Neuronal stem cell (in vitro differentiated cells): ENCODE data around the gene TBC1D4.
"Not testable (repeated sequence)": the region's sequence is repeated elsewhere in the genome, so short reads cannot be mapped to it uniquely, and the experiment has no call there.

ENCODE experiments used
- DNase-seq: peaks from one replicate; pipeline ENCODE4 v3.0.0-alpha.2; 2013; ENCODE audit warnings: low spot score
- H2AFZ ChIP-seq: one replicate; pipeline ENCODE4 v1.6.1; 2013; ENCODE audit warnings: mild to moderate bottlenecking, low read length, inconsistent platforms
- H2AK5ac ChIP-seq: 2 replicates; pipeline ENCODE4 v1.6.1; 2013; ENCODE audit warnings: low read depth, mild to moderate bottlenecking, inconsistent platforms, low read length, moderate library complexity, mixed read lengths
- H2BK120ac ChIP-seq: 2 replicates; pipeline ENCODE4 v1.6.1; 2013; ENCODE audit warnings: low read depth, mild to moderate bottlenecking, inconsistent platforms, low read length, moderate library complexity, mixed read lengths
- H2BK12ac ChIP-seq: one replicate; pipeline ENCODE4 v1.6.1; 2013; ENCODE audit warnings: low read length, inconsistent platforms
- H2BK15ac ChIP-seq: 2 replicates; pipeline ENCODE4 v1.6.1; 2013; ENCODE audit warnings: mild to moderate bottlenecking, low read length, inconsistent platforms, mixed read lengths
- H2BK5ac ChIP-seq: one replicate; pipeline ENCODE4 v1.6.1; 2013; ENCODE audit warnings: inconsistent platforms, mild to moderate bottlenecking, low read length, moderate library complexity
- H3K14ac ChIP-seq: one replicate; pipeline ENCODE4 v1.6.1; 2013; ENCODE audit warnings: low read length, inconsistent platforms
- H3K18ac ChIP-seq: 2 replicates; pipeline ENCODE4 v1.6.1; 2013; ENCODE audit warnings: low read length, inconsistent platforms
- H3K23ac ChIP-seq: 2 replicates; pipeline ENCODE4 v1.6.1; 2013; ENCODE audit warnings: low read depth, mild to moderate bottlenecking, mixed read lengths, low read length, inconsistent platforms; ENCODE audit not compliant: poor library complexity
- H3K27ac ChIP-seq: replicated peaks from 3 replicates; pipeline ENCODE4 v1.5.1; 2013; ENCODE audit warnings: low read length, inconsistent platforms
- H3K27me3 ChIP-seq, 3 experiments: 2 replicates each; pipeline ENCODE4 v1.6.1; 2013; ENCODE audit warnings: low read length in 3 of 3, mild to moderate bottlenecking in 2 of 3, inconsistent platforms in 1 of 3, low read depth in 1 of 3, mixed read lengths in 1 of 3, moderate library complexity in 1 of 3; ENCODE audit not compliant: control insufficient read depth in 3 of 3, insufficient read depth in 3 of 3
- H3K36me3 ChIP-seq, 2 donors: replicated peaks in 1 of 2; 2 replicates each; pipeline ENCODE4 v1.6.1; 2013; ENCODE audit warnings: low read length in 2 of 2; ENCODE audit not compliant: control insufficient read depth in 2 of 2, insufficient read depth in 2 of 2
- H3K4ac ChIP-seq: 2 replicates; pipeline ENCODE4 v1.6.1; 2013; ENCODE audit warnings: inconsistent platforms, mild to moderate bottlenecking, low read length, moderate library complexity
- H3K4me1 ChIP-seq, 2 donors: 1 replicate in 1 of 2; 2 replicates in 1 of 2; pipeline ENCODE4 v1.6.1; 2013; ENCODE audit warnings: low read length in 2 of 2, low read depth in 1 of 2; ENCODE audit not compliant: control insufficient read depth in 2 of 2, insufficient read depth in 1 of 2
- H3K4me2 ChIP-seq: one replicate; pipeline ENCODE4 v1.6.1; 2013; ENCODE audit warnings: mild to moderate bottlenecking, low read length, inconsistent platforms; ENCODE audit not compliant: insufficient read depth, poor library complexity, severe bottlenecking
- H3K4me3 ChIP-seq, 2 donors: 2 replicates each; pipeline ENCODE4 v1.5.1; 2013; ENCODE audit warnings: low read length in 2 of 2, mild to moderate bottlenecking in 2 of 2, inconsistent platforms in 1 of 2, moderate library complexity in 1 of 2
- H3K79me1 ChIP-seq: one replicate; pipeline ENCODE4 v1.6.1; 2013; ENCODE audit warnings: low read depth, mild to moderate bottlenecking, inconsistent platforms, low read length, moderate library complexity
- H3K9ac ChIP-seq: one replicate; pipeline ENCODE4 v1.6.1; 2013; ENCODE audit warnings: mild to moderate bottlenecking, low read depth, low read length, inconsistent platforms; ENCODE audit not compliant: poor library complexity
- H3K9me3 ChIP-seq, 2 donors: replicated peaks in 1 of 2; 2 replicates each; pipeline versions ENCODE3 to v1.6.1; 2013; ENCODE audit warnings: low read length in 2 of 2, mild to moderate bottlenecking in 2 of 2, inconsistent platforms in 1 of 2, low read depth in 1 of 2, mixed read lengths in 1 of 2, moderate library complexity in 1 of 2; ENCODE audit not compliant: control insufficient read depth in 2 of 2, insufficient read depth in 1 of 2
- H4K8ac ChIP-seq: one replicate; pipeline ENCODE4 v1.6.1; 2013; ENCODE audit warnings: low read depth, mild to moderate bottlenecking, inconsistent platforms, low read length, moderate library complexity
- H4K91ac ChIP-seq: one replicate; pipeline ENCODE4 v1.6.1; 2013; ENCODE audit warnings: low read length, low read depth, mild to moderate bottlenecking, inconsistent platforms; ENCODE audit not compliant: poor library complexity
- WGBS, 2 donors: extraction: QIAGEN DNeasy Blood & Tissue Kit; methylation state at CpG; one replicate each; pipeline ENCODE4 v1.1.7; 2013; ENCODE audit warnings: missing lambda C conversion rate in 2 of 2, mixed read lengths in 1 of 2; ENCODE audit not compliant: insufficient read length in 2 of 2, insufficient replicate concordance in 1 of 2; ENCODE audit errors: extremely low coverage in 2 of 2; 5-methylcytosine and 5-hydroxymethylcytosine counted together

The TBC1D4 gene

DNA sequence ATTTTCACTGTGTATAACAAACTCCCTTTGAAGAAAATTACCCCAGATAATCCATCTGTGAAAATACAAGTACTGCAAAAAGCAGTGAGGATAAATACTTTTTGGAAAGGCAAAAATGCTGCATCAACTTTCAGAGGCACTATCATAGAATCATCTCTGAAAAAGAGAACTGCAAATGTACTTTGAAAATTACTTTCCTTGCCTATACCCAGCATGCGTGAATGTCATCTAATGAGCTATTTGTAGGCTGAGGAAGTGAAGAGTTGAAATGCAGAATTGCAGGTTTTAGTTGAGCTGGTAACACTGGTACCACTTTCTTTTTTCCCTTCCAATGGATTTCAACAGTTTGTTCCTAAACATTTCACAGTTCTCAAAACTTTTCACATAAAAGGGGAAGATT is 196.7 kb downstream of the TBC1D4 start:
- no peaks in the 10 kb centered on the region for H3K4me1 ChIP-seq
- no peak overlapping the region for H2AFZ ChIP-seq
- H3K79me1 ChIP-seq: no peaks in the 10 kb centered on the region
- H3K27me3 ChIP-seq: no peaks in the 10 kb centered on the region
- no peak overlapping the region for H3K27ac ChIP-seq
- peaks cover 6 to 10% of the 10 kb centered on the region in 2 donors for H3K9me3 ChIP-seq
- no peak overlapping the region for H4K91ac ChIP-seq
- H2BK120ac ChIP-seq: no peak overlapping the region
- H2BK12ac ChIP-seq: no peak overlapping the region
- peaks cover 3 to 17% of the 10 kb centered on the region in 2 donors for H3K36me3 ChIP-seq
- no CpG with 5 or more reads among the region's 1 CpG for WGBS, 2 donors
- H3K4me3 ChIP-seq: no peak overlapping the region
- H3K9ac ChIP-seq: no peak overlapping the region
- no peak overlapping the region for H2BK5ac ChIP-seq
- no peak overlapping the region for H3K4ac ChIP-seq
- no peak overlapping the region for H3K23ac ChIP-seq
- no peak for DNase-seq
- H3K18ac ChIP-seq: no peak overlapping the region
- H3K14ac ChIP-seq: no peak overlapping the region
- H2BK15ac ChIP-seq: no peak overlapping the region
- no peak overlapping the region for H3K4me2 ChIP-seq
- H2AK5ac ChIP-seq: no peak overlapping the region
- H4K8ac ChIP-seq: no peak overlapping the region

DNA sequence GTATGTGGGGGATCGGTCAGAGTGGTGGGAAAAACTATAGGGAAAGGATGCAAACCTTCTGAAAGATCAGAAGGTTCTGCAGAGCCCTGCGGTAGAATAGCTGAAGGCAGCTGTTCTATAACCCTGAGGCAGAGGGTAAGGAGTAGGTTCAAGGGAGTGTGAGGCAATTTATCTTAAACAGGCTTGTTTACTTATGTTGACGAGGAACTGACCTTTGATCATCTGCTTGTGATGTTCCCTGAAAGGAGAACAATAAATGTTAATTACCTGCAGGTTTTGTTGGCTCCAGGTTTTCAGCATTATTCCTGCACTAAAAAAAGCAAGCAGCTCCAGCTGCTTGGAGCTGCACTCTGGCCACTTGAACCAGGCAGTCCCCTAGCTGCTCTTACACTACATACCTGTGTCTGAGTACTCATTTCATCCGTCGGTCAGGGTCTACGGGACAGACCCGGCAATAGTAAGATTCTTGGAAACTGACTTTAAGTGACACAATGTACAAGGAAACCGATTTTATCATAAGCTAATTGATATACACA is 202.1 kb downstream of the TBC1D4 start:
- no peak overlapping the region for H4K91ac ChIP-seq
- H2BK120ac ChIP-seq: no peak overlapping the region
- H3K27ac ChIP-seq: no peak overlapping the region
- DNase-seq: no peak
- no peak overlapping the region for H3K14ac ChIP-seq
- no peak overlapping the region for H3K4ac ChIP-seq
- H2AK5ac ChIP-seq: no peak overlapping the region
- H3K4me1 ChIP-seq: no peaks in the 10 kb centered on the region
- no peak overlapping the region for H4K8ac ChIP-seq
- H3K79me1 ChIP-seq: no peaks in the 10 kb centered on the region
- H3K4me3 ChIP-seq: no peak overlapping the region
- no peak overlapping the region for H2AFZ ChIP-seq
- WGBS, 2 donors: no CpG with 5 or more reads among the region's 8 CpGs
- no peak overlapping the region for H3K9ac ChIP-seq
- peaks cover 8 to 17% of the 10 kb centered on the region in 2 donors for H3K9me3 ChIP-seq
- H3K4me2 ChIP-seq: no peak overlapping the region
- no peak overlapping the region for H2BK15ac ChIP-seq
- H2BK12ac ChIP-seq: no peak overlapping the region
- H3K27me3 ChIP-seq: no peaks in the 10 kb centered on the region
- H2BK5ac ChIP-seq: no peak overlapping the region
- H3K23ac ChIP-seq: no peak overlapping the region
- H3K36me3 ChIP-seq: peaks cover 0 to 1% of the 10 kb centered on the region in 2 donors
- no peak overlapping the region for H3K18ac ChIP-seq

DNA sequence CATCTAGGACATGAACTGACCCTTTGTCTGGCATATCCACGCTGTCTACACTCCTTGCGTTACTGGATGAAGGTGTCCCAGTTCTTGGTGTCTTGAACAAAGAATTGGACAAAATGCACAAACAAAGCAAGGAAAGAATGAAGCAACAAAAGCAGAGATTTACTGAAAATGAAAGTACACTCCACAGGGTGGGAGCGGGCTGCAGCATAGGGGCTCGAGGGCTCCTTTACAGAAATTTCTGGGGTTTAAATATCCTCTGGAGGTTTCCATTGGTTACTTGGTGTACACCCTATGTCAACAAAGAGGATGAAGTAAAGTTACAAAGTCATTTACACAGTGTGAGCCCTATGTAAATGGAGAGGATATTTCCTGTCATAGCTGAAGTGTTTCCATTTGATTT is 208.3 kb downstream of the TBC1D4 start:
- not testable (repeated sequence) for H3K4me1 ChIP-seq, H2AFZ ChIP-seq, H3K14ac ChIP-seq, H4K8ac ChIP-seq, H2BK15ac ChIP-seq, H3K9ac ChIP-seq, DNase-seq, H3K27me3 ChIP-seq, H3K4ac ChIP-seq, H2BK120ac ChIP-seq, H2AK5ac ChIP-seq, H4K91ac ChIP-seq, H3K4me3 ChIP-seq, H3K36me3 ChIP-seq, H2BK5ac ChIP-seq, H3K23ac ChIP-seq, H3K27ac ChIP-seq, H3K4me2 ChIP-seq, H3K18ac ChIP-seq, H3K79me1 ChIP-seq, H2BK12ac ChIP-seq
- peaks cover 0 to 12% of the 10 kb centered on the region in 2 donors for H3K9me3 ChIP-seq
- WGBS, 2 donors: no CpG with 5 or more reads among the region's 4 CpGs

DNA sequence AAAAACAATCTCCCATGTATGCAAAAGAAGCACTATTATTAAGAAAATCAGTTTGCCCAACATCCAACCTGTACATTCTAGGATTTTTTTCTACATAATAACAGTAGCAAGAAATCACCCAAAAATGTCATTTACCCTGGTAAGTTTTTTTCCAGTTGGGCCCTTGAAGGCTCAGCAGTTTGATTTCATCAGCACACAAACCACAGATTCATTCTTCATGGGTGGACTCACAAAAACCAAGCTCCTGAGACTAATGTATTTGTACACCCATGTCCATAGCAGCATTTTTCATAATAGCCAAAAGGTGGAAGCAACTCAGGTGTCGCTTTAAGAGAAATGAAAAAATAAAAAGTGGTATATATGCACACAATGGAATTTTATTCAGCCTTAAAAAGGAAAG is 210.1 kb downstream of the TBC1D4 start:
- H3K4me3 ChIP-seq: no peak overlapping the region
- no peak overlapping the region for H2BK15ac ChIP-seq
- H3K27ac ChIP-seq: no peak overlapping the region
- no peak overlapping the region for H4K8ac ChIP-seq
- H3K4me1 ChIP-seq: no peaks in the 10 kb centered on the region
- H3K36me3 ChIP-seq: no peaks in the 10 kb centered on the region
- H2BK120ac ChIP-seq: no peak overlapping the region
- peaks cover 0 to 12% of the 10 kb centered on the region in 2 donors for H3K9me3 ChIP-seq
- no peak overlapping the region for H3K14ac ChIP-seq
- H3K4me2 ChIP-seq: no peak overlapping the region
- no CpG with 5 or more reads among the region's 1 CpG for WGBS, 2 donors
- no peak overlapping the region for H4K91ac ChIP-seq
- H3K18ac ChIP-seq: no peak overlapping the region
- no peaks in the 10 kb centered on the region for H3K79me1 ChIP-seq
- H2AK5ac ChIP-seq: no peak overlapping the region
- H2AFZ ChIP-seq: no peak overlapping the region
- H2BK5ac ChIP-seq: no peak overlapping the region
- H2BK12ac ChIP-seq: no peak overlapping the region
- no peak overlapping the region for H3K23ac ChIP-seq
- H3K9ac ChIP-seq: no peak overlapping the region
- no peaks in the 10 kb centered on the region for H3K27me3 ChIP-seq
- DNase-seq: no peak
- H3K4ac ChIP-seq: no peak overlapping the region
